ENCODE data around the gene UEVLD.

UEVLD gene

GRCh38 chr11:18522388-18522787 lies 66.1 kb downstream of the UEVLD start:
- TF ChIP-seq ZFP3 (tag by site-specific recombination; IDR thresholded peaks at IDR 0.05; ENCODE audit: low read depth) (no peak), ZNF335 (tag by site-specific recombination; conservative IDR thresholded peaks at IDR 0.05) (no peak), ZNF366 (tag by site-specific recombination; conservative IDR thresholded peaks at IDR 0.05) (no peak), ZSCAN30 (tag by site-specific recombination; IDR thresholded peaks at IDR 0.05) (no peak)
- Histone ChIP-seq H3K4me1 (ENCODE audit: control insufficient read depth, insufficient read depth, low read length) (no peaks in the 10 kb centered on the region), H3K4me3 (ENCODE audit: low read depth, low read length) (no peak overlapping the region), H3K36me3 (ENCODE audit: control insufficient read depth in 2 of 2, insufficient read depth in 1 of 2, low read length in 2 of 2) (peaks cover 3 to 14% of the 10 kb centered on the region in 2 experiments; a peak in 2 of 3 replicates), H3K27ac (ENCODE audit: extremely low read depth, low read depth, low read length) (no peak overlapping the region), H3K9me3 (ENCODE audit: control insufficient read depth, insufficient read depth, low read depth, low read length) (no peaks in the 10 kb centered on the region)
- ChIA-PET CTCF (interaction anchor here (0.7 to 0.9 kb wide), 2 partner anchors 10 to 21 kb away, joined by 3 to 5 read pairs; no protein-coding TSS in a partner anchor), POLR2A (interaction anchor here (0.6 kb wide), 1 partner anchor 99 kb away, joined by 3 read pairs; no protein-coding TSS in a partner anchor)

- TF ChIP-seq ATF2 (tag by site-specific recombination; IDR thresholded peaks at IDR 0.05; ENCODE audit: low read depth) (no peak), ZNF837 (tag by site-specific recombination; IDR thresholded peaks at IDR 0.05) (no peak), ZNF10 (tag by site-specific recombination; IDR thresholded peaks at IDR 0.05) (no peak), ZNF155 (tag by site-specific recombination; IDR thresholded peaks at IDR 0.05) (no peak), GLI2 (tag by site-specific recombination; IDR thresholded peaks at IDR 0.05; ENCODE audit: borderline replicate concordance, low read depth) (no peak), ZSCAN16 (tag by site-specific recombination; IDR thresholded peaks at IDR 0.05) (no peak), SETDB1 (IDR thresholded peaks at IDR 0.05; ENCODE audit: insufficient read length, low read length) (no peak), YY2 (tag by site-specific recombination; IDR thresholded peaks at IDR 0.05) (no peak), MYNN (tag by site-specific recombination; IDR thresholded peaks at IDR 0.05; ENCODE audit: borderline replicate concordance) (no peak), ZNF555 (tag by site-specific recombination; conservative IDR thresholded peaks at IDR 0.05) (no peak), ZNF701 (tag by site-specific recombination; IDR thresholded peaks at IDR 0.05) (no peak), ZBTB6 (tag by site-specific recombination; IDR thresholded peaks at IDR 0.05) (no peak), ZNF777 (tag by site-specific recombination; IDR thresholded peaks at IDR 0.05; ENCODE audit: borderline replicate concordance) (no peak), PRDM2 (tag by site-specific recombination; IDR thresholded peaks at IDR 0.05; ENCODE audit: borderline replicate concordance) (no peak)
- Histone ChIP-seq H3K4me3 (ENCODE audit: low read depth, low read length) (no peak overlapping the region), H3K27ac (ENCODE audit: extremely low read depth, low read depth, low read length) (no peak overlapping the region), H3K4me1 (ENCODE audit: control insufficient read depth, insufficient read depth, low read length) (no peaks in the 10 kb centered on the region), H3K36me3 (ENCODE audit: control insufficient read depth in 2 of 2, insufficient read depth in 1 of 2, low read length in 2 of 2) (peaks cover 3 to 15% of the 10 kb centered on the region in 2 experiments; a peak in 2 of 3 replicates), H3K9me3 (ENCODE audit: control insufficient read depth, insufficient read depth, low read depth, low read length) (no peaks in the 10 kb centered on the region)
- CTCF ChIA-PET: interaction anchor here (1.1 kb wide), 1 partner anchor 277 kb away, joined by 9 read pairs; no protein-coding TSS in a partner anchor
- POLR2A ChIA-PET: no interaction called here
These were observed 67.4 kb downstream of the UEVLD start for GRCh38 chr11:18521122-18521521.

All from HEK293 (cell line).